ENCODE results near the gene MACROD2. TPM values are rescaled to one million over a fixed set of nuclear protein-coding genes. Genes with fewer than 3 reads are reported as not detected.

Gene MACROD2
- total RNA-seq, 1 donor from 2014 or later = 6.4 TPM

DNA sequence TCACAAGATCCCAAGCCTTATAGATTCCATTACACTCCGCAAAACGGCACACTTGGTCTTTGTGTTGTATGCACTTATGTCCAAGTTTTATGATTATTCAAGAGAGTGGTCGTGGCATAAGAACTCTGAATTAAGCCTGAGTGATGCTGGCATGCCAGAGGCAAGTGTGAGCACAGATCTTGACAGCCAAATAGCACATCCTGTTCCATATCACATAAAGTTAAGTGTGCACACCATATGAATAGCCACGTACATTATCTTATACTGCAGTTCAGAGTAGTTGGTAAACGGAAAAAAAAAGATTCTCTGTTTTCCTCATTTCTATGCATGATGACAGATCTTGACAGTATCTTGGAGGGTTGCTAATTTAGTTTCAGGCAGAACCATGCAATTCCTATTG lies 1069.4 kb downstream of the MACROD2 start:
- Mint-ChIP-seq H3K27ac (ENCODE audit: unreplicated experiment) (no peak overlapping the region), H3K9me3 (peaks cover 2% of the 10 kb centered on the region), H3K4me1 (peaks cover 16% of the 10 kb centered on the region), H3K4me3 (no peak overlapping the region), H3K36me3 (ENCODE audit: low read depth) (no peaks in the 10 kb centered on the region), H3K27me3 (ENCODE audit: low read depth) (no peaks in the 10 kb centered on the region)
- DNase-seq (ENCODE audit: low read depth, low spot score) = no peak
- TF ChIP-seq, protein P1, sequence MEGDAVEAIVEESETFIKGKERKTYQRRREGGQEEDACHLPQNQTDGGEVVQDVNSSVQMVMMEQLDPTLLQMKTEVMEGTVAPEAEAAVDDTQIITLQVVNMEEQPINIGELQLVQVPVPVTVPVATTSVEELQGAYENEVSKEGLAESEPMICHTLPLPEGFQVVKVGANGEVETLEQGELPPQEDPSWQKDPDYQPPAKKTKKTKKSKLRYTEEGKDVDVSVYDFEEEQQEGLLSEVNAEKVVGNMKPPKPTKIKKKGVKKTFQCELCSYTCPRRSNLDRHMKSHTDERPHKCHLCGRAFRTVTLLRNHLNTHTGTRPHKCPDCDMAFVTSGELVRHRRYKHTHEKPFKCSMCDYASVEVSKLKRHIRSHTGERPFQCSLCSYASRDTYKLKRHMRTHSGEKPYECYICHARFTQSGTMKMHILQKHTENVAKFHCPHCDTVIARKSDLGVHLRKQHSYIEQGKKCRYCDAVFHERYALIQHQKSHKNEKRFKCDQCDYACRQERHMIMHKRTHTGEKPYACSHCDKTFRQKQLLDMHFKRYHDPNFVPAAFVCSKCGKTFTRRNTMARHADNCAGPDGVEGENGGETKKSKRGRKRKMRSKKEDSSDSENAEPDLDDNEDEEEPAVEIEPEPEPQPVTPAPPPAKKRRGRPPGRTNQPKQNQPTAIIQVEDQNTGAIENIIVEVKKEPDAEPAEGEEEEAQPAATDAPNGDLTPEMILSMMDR (conservative IDR thresholded peaks at IDR 0.05) = no peak

DNA sequence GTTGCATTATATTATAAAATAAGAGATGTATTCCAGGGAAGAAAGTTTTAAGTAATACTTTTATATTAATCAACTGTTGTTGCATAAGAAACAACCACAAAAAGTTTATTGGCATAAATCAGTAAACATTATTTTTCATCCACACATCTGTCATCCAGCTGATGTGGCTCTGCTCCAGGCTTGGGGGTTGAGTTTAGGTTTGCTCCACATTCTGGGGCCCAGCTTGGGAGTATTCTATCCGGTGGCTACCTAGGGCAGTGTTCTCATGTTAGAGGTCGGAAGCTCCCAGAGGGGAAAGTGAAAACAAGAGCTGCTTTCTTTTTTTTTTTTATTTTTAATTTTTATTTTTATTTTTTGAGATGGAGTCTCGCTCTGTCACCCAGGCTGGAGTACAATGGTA lies 1070.5 kb downstream of the MACROD2 start:
- Mint-ChIP-seq H3K36me3 (ENCODE audit: low read depth) (no peaks in the 10 kb centered on the region), H3K27me3 (ENCODE audit: low read depth) (no peaks in the 10 kb centered on the region), H3K4me3 (no peak overlapping the region), H3K27ac (ENCODE audit: unreplicated experiment) (no peak overlapping the region), H3K9me3 (peaks cover 2% of the 10 kb centered on the region), H3K4me1 (peaks cover 7% of the 10 kb centered on the region)
- DNase-seq (ENCODE audit: low read depth, low spot score) = no peak
- TF ChIP-seq, protein P1 (conservative IDR thresholded peaks at IDR 0.05) = no peak

DNA sequence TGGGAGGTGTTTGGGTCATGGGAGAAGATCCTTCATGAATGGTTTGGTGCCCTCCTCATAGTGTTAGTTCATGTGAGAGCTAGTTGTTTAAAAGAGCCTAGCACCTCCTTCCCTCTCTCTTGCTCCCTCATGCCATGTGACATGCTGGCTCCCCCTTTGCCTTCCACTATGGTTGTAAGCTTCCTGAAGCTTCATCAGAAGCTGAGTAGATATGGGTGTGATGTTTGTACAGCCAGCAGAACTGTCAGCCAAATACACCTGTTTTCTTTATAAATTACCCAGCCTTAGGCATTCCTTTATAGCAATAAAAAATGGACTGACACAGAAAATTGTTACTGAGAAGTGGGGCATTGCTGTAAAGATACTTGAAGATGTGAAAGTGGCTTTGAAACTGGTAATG lies 1073.2 kb downstream of the MACROD2 start:
- no peaks in the 10 kb centered on the region for H3K4me1 Mint-ChIP-seq
- no peaks in the 10 kb centered on the region for H3K27me3 Mint-ChIP-seq (ENCODE audit: low read depth)
- no peak overlapping the region for H3K4me3 Mint-ChIP-seq
- H3K9me3 Mint-ChIP-seq = no peaks in the 10 kb centered on the region
- H3K36me3 Mint-ChIP-seq (ENCODE audit: low read depth) = no peaks in the 10 kb centered on the region
- H3K27ac Mint-ChIP-seq (ENCODE audit: unreplicated experiment) = no peak overlapping the region
- no peak for DNase-seq (ENCODE audit: low read depth, low spot score)
- TF ChIP-seq, protein P1 (conservative IDR thresholded peaks at IDR 0.05) = no peak

DNA sequence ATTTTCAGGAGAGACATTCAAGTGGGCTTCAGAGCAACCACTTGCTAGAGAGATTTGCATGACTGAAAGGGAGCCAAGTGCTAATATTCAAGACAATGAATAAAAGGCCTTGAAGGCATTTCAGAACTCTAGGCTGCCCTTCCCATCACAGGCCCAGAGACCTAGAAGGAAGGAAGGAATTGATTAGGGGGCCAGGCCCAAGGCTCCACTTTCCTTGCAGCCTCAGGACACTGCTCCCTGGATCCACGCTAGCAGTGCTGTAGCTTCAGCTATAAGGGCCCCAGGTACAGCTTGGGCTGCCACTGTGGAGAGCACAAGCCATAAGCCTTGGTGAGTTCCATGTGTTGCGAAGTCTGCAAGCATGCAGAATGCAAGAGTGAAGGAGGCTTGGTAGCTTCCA lies 1074.0 kb downstream of the MACROD2 start:
- H3K36me3 Mint-ChIP-seq (ENCODE audit: low read depth) = no peaks in the 10 kb centered on the region
- no peak overlapping the region for H3K27ac Mint-ChIP-seq (ENCODE audit: unreplicated experiment)
- no peaks in the 10 kb centered on the region for H3K4me1 Mint-ChIP-seq
- TF ChIP-seq, protein P1 (conservative IDR thresholded peaks at IDR 0.05) = no peak
- H3K9me3 Mint-ChIP-seq = no peaks in the 10 kb centered on the region
- H3K27me3 Mint-ChIP-seq (ENCODE audit: low read depth) = no peaks in the 10 kb centered on the region
- no peak overlapping the region for H3K4me3 Mint-ChIP-seq
- DNase-seq (ENCODE audit: low read depth, low spot score) = no peak

DNA sequence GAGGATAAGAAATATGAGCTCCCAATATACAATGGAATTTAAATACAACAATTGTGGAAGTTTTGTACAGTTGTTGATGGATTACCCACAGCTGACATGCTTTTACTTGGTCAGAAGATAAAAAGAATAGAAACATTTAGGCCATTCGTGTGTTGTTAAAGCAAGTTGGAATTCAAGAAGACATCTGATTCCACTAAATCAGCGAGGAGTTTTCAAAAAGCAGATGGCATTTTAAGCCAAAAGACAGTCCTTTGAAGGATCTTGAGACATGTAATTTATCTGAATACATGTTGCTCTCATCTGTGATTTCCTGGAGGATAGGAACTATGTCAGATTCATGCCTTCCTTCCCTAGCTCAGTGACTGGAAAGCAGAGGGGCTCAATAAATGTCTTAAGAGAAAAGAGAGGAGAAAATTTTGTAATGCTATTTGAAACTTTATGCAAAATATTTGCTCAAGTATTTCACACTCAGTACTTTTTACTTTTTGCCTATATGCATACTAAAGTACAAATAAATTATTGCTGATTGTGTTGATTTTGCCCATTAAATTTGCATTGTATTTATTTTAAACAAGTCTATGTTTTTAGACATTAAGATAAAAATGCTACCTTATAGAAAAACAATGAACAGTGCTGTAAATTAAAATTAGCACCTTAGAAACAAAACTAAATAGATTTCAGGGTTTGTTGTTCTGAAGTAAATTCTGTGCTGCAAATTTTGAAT lies 1075.9 kb downstream of the MACROD2 start:
- Mint-ChIP-seq H3K36me3 (ENCODE audit: low read depth) (no peaks in the 10 kb centered on the region), H3K27ac (ENCODE audit: unreplicated experiment) (no peak overlapping the region), H3K27me3 (ENCODE audit: low read depth) (no peaks in the 10 kb centered on the region), H3K4me1 (no peaks in the 10 kb centered on the region), H3K9me3 (no peaks in the 10 kb centered on the region), H3K4me3 (no peak overlapping the region)
- no peak for DNase-seq (ENCODE audit: low read depth, low spot score)
- TF ChIP-seq, protein P1 (conservative IDR thresholded peaks at IDR 0.05) = no peak

Measured in neural crest cell (in vitro differentiated cells).